Measurements from ENCODE around the gene RHOJ.

Gene RHOJ

GRCh38 chr14:63212776-63213500 lies 8.7 kb downstream of the RHOJ start:
- CTCF ChIA-PET = no interaction called here
- no peak for DNase-seq (ENCODE audit: extremely low spot score)
- no peak for TF ChIP-seq CTCF (IDR thresholded peaks at IDR 0.05; ENCODE audit: control extremely low read depth, extremely low read depth, low read depth, missing control alignments)

GRCh38 chr14:63214417-63215196 lies 10.4 kb downstream of the RHOJ start:
- POLR2A ChIA-PET = no interaction called here
- CTCF ChIA-PET = interaction anchor here (1.0 to 2.0 kb wide), 4 partner anchors 18 to 364 kb away, joined by 3 to 4 read pairs (median 4); no protein-coding TSS in a partner anchor
- TF ChIP-seq CTCF (IDR thresholded peaks at IDR 0.05; ENCODE audit: control extremely low read depth, extremely low read depth, low read depth, missing control alignments) = no peak
- DNase-seq (ENCODE audit: extremely low spot score) = no peak

More at GRCh38 chr14:63212776-63213500, 8.7 kb downstream of the RHOJ start:
- POLR2A ChIA-PET = no interaction called here

- TF ChIP-seq CTCF (IDR thresholded peaks at IDR 0.05; ENCODE audit: control extremely low read depth, extremely low read depth, low read depth, missing control alignments) = no peak
- ChIA-PET POLR2A (no interaction called here), CTCF (no interaction called here)
- no peak for DNase-seq (ENCODE audit: extremely low spot score)
Measured at GRCh38 chr14:63220526-63220925, 16.3 kb downstream of the RHOJ start.

GRCh38 chr14:63223596-63223995 lies 19.4 kb downstream of the RHOJ start:
- DNase-seq (ENCODE audit: extremely low spot score) = no peak
- CTCF ChIA-PET = no interaction called here
- TF ChIP-seq CTCF (IDR thresholded peaks at IDR 0.05; ENCODE audit: control extremely low read depth, extremely low read depth, low read depth, missing control alignments) = no peak
- POLR2A ChIA-PET = no interaction called here

- no peak for DNase-seq (ENCODE audit: extremely low spot score)
- POLR2A ChIA-PET = no interaction called here
- CTCF ChIA-PET = no interaction called here
- TF ChIP-seq CTCF (IDR thresholded peaks at IDR 0.05; ENCODE audit: control extremely low read depth, extremely low read depth, low read depth, missing control alignments) = no peak
Measured at GRCh38 chr14:63224196-63224595, 20.0 kb downstream of the RHOJ start.

- ChIA-PET CTCF (no interaction called here), POLR2A (no interaction called here)
- DNase-seq (ENCODE audit: extremely low spot score) = no peak
- TF ChIP-seq CTCF (IDR thresholded peaks at IDR 0.05; ENCODE audit: control extremely low read depth, extremely low read depth, low read depth, missing control alignments) = no peak
Measured at GRCh38 chr14:63228217-63228616, 24.0 kb downstream of the RHOJ start.
